H1 (cell line): Measurements from ENCODE around the gene PKMYT1. TPM values are rescaled to one million over a fixed set of nuclear protein-coding genes. Genes with fewer than 3 reads are reported as not detected.
A peak's percentile ranks its signal among the peaks of the same experiment; 100 is the strongest.

ENCODE experiments used
- CTCF ChIA-PET: fragments of 300-600 bp; sonication (Branson Sonifier 250); formaldehyde crosslinking; loops from one replicate; lab custom pipeline; 2021; ENCODE audit not compliant: partially characterized antibody; lab: Charles Lee
- POLR2A ChIA-PET: fragments of 300-600 bp; sonication (Branson Sonifier 250); formaldehyde crosslinking; loops from one replicate; lab custom pipeline; 2021; ENCODE audit warnings: inconsistent platforms; ENCODE audit not compliant: partially characterized antibody; lab: Charles Lee
- DNase-seq, 2 experiments: peaks; one replicate each; pipeline versions ENCODE4 v3.0.0 to v3.0.0-alpha.2; 2010 to 2022; ENCODE audit warnings: low spot score in 2 of 2, low read depth in 1 of 2, mixed read lengths in 1 of 2
- FAIRE-seq: peaks from 2 replicates; lab custom pipeline; 2011; peaks lifted over from hg19 to GRCh38; lab: Jason Lieb, UNC
- H2AFZ ChIP-seq: 2 replicates; pipeline ENCODE4 v1.8.1; 2012; ENCODE audit warnings: low read length, inconsistent platforms
- H2AK5ac ChIP-seq: 2 replicates; pipeline ENCODE4 v1.6.1; 2013; ENCODE audit warnings: low read depth, low read length
- H2BK120ac ChIP-seq: replicated peaks from 2 replicates; pipeline ENCODE3; 2013; ENCODE audit warnings: low read depth, low read length, inconsistent platforms
- H2BK12ac ChIP-seq: 2 replicates; pipeline ENCODE4 v1.6.1; 2013; ENCODE audit warnings: low read depth, low read length
- H2BK15ac ChIP-seq: 2 replicates; pipeline ENCODE4 v1.6.1; 2013; ENCODE audit warnings: low read length
- H2BK20ac ChIP-seq: 2 replicates; pipeline ENCODE4 v1.6.1; 2013; ENCODE audit warnings: low read length
- H2BK5ac ChIP-seq: 2 replicates; pipeline ENCODE4 v1.6.1; 2013; ENCODE audit warnings: low read depth, low read length
- H3K14ac ChIP-seq: 2 replicates; pipeline ENCODE4 v1.6.1; 2013; ENCODE audit warnings: inconsistent platforms; ENCODE audit not compliant: insufficient read length
- H3K18ac ChIP-seq: 2 replicates; pipeline ENCODE4 v1.6.1; 2013; ENCODE audit warnings: low read length; ENCODE audit errors: extremely low read depth
- H3K23ac ChIP-seq: 2 replicates; pipeline ENCODE4 v1.6.1; 2013; ENCODE audit warnings: inconsistent platforms; ENCODE audit not compliant: insufficient read length
- H3K23me2 ChIP-seq: 2 replicates; pipeline ENCODE4 v1.6.1; 2013; ENCODE audit warnings: low read depth, low read length
- H3K27ac ChIP-seq: 2 replicates; pipeline ENCODE4 v1.6.1; 2011; ENCODE audit warnings: low read depth, low read length, inconsistent platforms
- H3K27me3 ChIP-seq, 4 experiments: replicated peaks in 1 of 4; 1 replicate in 1 of 4; 2 replicates in 3 of 4; pipeline versions ENCODE4 v1.6.1 to v1.8.1; 2011 to 2013; ENCODE audit warnings: low read length in 3 of 4, mild to moderate bottlenecking in 3 of 4, inconsistent platforms in 2 of 4, mixed read lengths in 2 of 4, moderate library complexity in 1 of 4; ENCODE audit not compliant: control insufficient read depth in 3 of 4, insufficient read depth in 3 of 4; ENCODE audit errors: extremely low read depth in 1 of 4
- H3K36me3 ChIP-seq, 4 experiments: 2 replicates each; pipeline versions ENCODE4 v1.6.1 to v1.8.1; 2011 to 2013; ENCODE audit warnings: mild to moderate bottlenecking in 4 of 4, low read length in 3 of 4, moderate library complexity in 2 of 4, control low read depth in 1 of 4, inconsistent platforms in 1 of 4; ENCODE audit not compliant: insufficient read depth in 4 of 4, control insufficient read depth in 2 of 4
- H3K4ac ChIP-seq: replicated peaks from 2 replicates; pipeline ENCODE3; 2013; ENCODE audit warnings: low read length, low read depth, mixed read lengths, inconsistent platforms; ENCODE audit not compliant: insufficient read length
- H3K4me1 ChIP-seq, 4 experiments: replicated peaks in 1 of 4; 1 replicate in 1 of 4; 2 replicates in 3 of 4; pipeline versions ENCODE4 v1.6.1 to v1.8.1; 2011 to 2013; ENCODE audit warnings: low read length in 3 of 4, inconsistent platforms in 2 of 4, mixed read lengths in 1 of 4; ENCODE audit not compliant: insufficient read depth in 4 of 4, control insufficient read depth in 3 of 4
- H3K4me2 ChIP-seq, 2 experiments: 2 replicates each; pipeline versions ENCODE4 v1.6.1 to v1.8.1; 2011 to 2013; ENCODE audit warnings: low read depth in 2 of 2, low read length in 2 of 2, control low read depth in 1 of 2, inconsistent platforms in 1 of 2, mild to moderate bottlenecking in 1 of 2; ENCODE audit not compliant: insufficient read depth in 1 of 2
- H3K4me3 ChIP-seq, 4 experiments: fragments of 200-600, 300-600 bp in 1 of 4; sonication (generic), shearing (Covaris generic), sonication (Bioruptor Twin) in 1 of 4; 2 replicates each; pipeline versions ENCODE4 v1.5.1 to v1.8.1; 2011 to 2016; ENCODE audit warnings: low read length in 4 of 4, low read depth in 3 of 4, control low read depth in 2 of 4, inconsistent platforms in 2 of 4, mild to moderate bottlenecking in 2 of 4, mixed read lengths in 1 of 4, moderate library complexity in 1 of 4; ENCODE audit not compliant: insufficient read depth in 2 of 4; ENCODE audit errors: extremely low read depth in 1 of 4
- H3K56ac ChIP-seq: replicated peaks from 2 replicates; pipeline ENCODE3; 2013; ENCODE audit warnings: low read depth, mild to moderate bottlenecking, mixed read lengths, low read length, inconsistent platforms; ENCODE audit not compliant: insufficient read length
- H3K79me1 ChIP-seq: 2 replicates; pipeline ENCODE4 v1.6.1; 2013; ENCODE audit warnings: low read depth, low read length, control low read depth
- H3K79me2 ChIP-seq, 2 experiments: 2 replicates each; pipeline versions ENCODE4 v1.6.1 to v1.8.1; 2012 to 2013; ENCODE audit warnings: low read length in 2 of 2, mild to moderate bottlenecking in 2 of 2, inconsistent platforms in 1 of 2; ENCODE audit not compliant: insufficient read depth in 2 of 2, control insufficient read depth in 1 of 2
- H3K9ac ChIP-seq, 4 experiments: replicated peaks in 1 of 4; 1 replicate in 1 of 4; 2 replicates in 3 of 4; pipeline versions ENCODE4 v1.6.1 to v1.8.1; 2011 to 2013; ENCODE audit warnings: low read depth in 3 of 4, low read length in 3 of 4, control low read depth in 2 of 4, mild to moderate bottlenecking in 2 of 4, moderate library complexity in 2 of 4, inconsistent platforms in 1 of 4; ENCODE audit errors: extremely low read depth in 1 of 4
- H3K9me3 ChIP-seq, 2 experiments: 2 replicates each; pipeline versions ENCODE4 v1.6.1 to v1.8.1; 2012 to 2013; ENCODE audit warnings: mild to moderate bottlenecking in 2 of 2, moderate library complexity in 2 of 2, control low read depth in 1 of 2, inconsistent platforms in 1 of 2, low read depth in 1 of 2, low read length in 1 of 2, mixed read lengths in 1 of 2; ENCODE audit not compliant: insufficient read depth in 2 of 2
- H4K20me1 ChIP-seq, 2 experiments: replicated peaks in 1 of 2; 2 replicates each; pipeline versions ENCODE3 to v1.8.1; 2011 to 2013; ENCODE audit warnings: inconsistent platforms in 2 of 2, low read length in 2 of 2, mild to moderate bottlenecking in 1 of 2; ENCODE audit not compliant: insufficient read depth in 2 of 2, control insufficient read depth in 1 of 2
- H4K5ac ChIP-seq: 2 replicates; pipeline ENCODE4 v1.6.1; 2013; ENCODE audit warnings: low read length, low read depth, mixed read lengths, inconsistent platforms; ENCODE audit not compliant: insufficient read length
- H4K8ac ChIP-seq: 2 replicates; pipeline ENCODE4 v1.8.0; 2013; ENCODE audit warnings: mild to moderate bottlenecking, moderate library complexity, low read length, inconsistent platforms; ENCODE audit not compliant: insufficient read depth; ENCODE audit errors: extremely low read depth
- H4K91ac ChIP-seq: replicated peaks from 2 replicates; pipeline ENCODE3; 2013; ENCODE audit warnings: low read length, mixed read lengths, inconsistent platforms; ENCODE audit not compliant: insufficient read length
- BACH1 ChIP-seq: IDR thresholded peaks from 2 replicates; pipeline ENCODE4 v1.6.1; 2012; ENCODE audit warnings: low read length, improper control_type of control experiment
- EP300 ChIP-seq, 2 experiments: IDR thresholded peaks; 1 replicate in 1 of 2; 2 replicates in 1 of 2; pipeline ENCODE4 v1.6.1; 2011 to 2012; ENCODE audit warnings: low read depth in 2 of 2, low read length in 2 of 2, mild to moderate bottlenecking in 2 of 2, borderline replicate concordance in 1 of 2, inconsistent platforms in 1 of 2, moderate library complexity in 1 of 2
- GABPA ChIP-seq: IDR thresholded peaks from 2 replicates; pipeline ENCODE4 v1.6.1; 2011; ENCODE audit warnings: mild to moderate bottlenecking, low read length, moderate library complexity, borderline replicate concordance; ENCODE audit not compliant: insufficient read depth
- HDAC2 ChIP-seq, 2 experiments: fragments of 300-600 bp in 1 of 2; sonication (generic) in 1 of 2; IDR thresholded peaks; 2 replicates each; pipeline ENCODE4 v1.6.1; 2011 to 2012; ENCODE audit warnings: low read depth in 2 of 2, low read length in 2 of 2, mild to moderate bottlenecking in 2 of 2, moderate library complexity in 2 of 2, borderline replicate concordance in 1 of 2, inconsistent platforms in 1 of 2
- MAX ChIP-seq: IDR thresholded peaks from 2 replicates; pipeline ENCODE4 v1.6.1; 2012; ENCODE audit warnings: inconsistent platforms
- PHF8 ChIP-seq: fragments of 200-600 bp; sonication (generic); conservative IDR thresholded peaks from 2 replicates; pipeline ENCODE4 v1.7.1; 2012; ENCODE audit warnings: low read depth, mild to moderate bottlenecking, inconsistent platforms, low read length, moderate library complexity
- whole genome bisulfite sequencing, 2 experiments: shearing (Covaris generic) in 1 of 2; methylation state at CpG; one replicate each; pipeline versions ENCODE4 v1.1.6 to v1.1.7; 2013 to 2015; ENCODE audit warnings: low lambda C conversion rate in 2 of 2, mixed read lengths in 2 of 2, inconsistent platforms in 1 of 2, low coverage in 1 of 2, missing lambda C conversion rate in 1 of 2; ENCODE audit not compliant: insufficient replicate concordance in 2 of 2, insufficient coverage in 1 of 2, insufficient read length in 1 of 2; ENCODE audit errors: extremely low coverage in 1 of 2, missing lambda C conversion rate in 1 of 2; 5-methylcytosine and 5-hydroxymethylcytosine counted together
- polyA plus RNA-seq, 7 experiments: library from polyadenylated mRNA; depleted of rRNA in 3 of 7; stranded (reverse) in 5 of 7; unstranded in 2 of 7; fragments of >200 nt in 5 of 7; fragments of 200-250 nt in 2 of 7; gene quantifications; 1 replicate in 5 of 7; 2 replicates in 1 of 7; 4 replicates in 1 of 7; pipeline versions ENCODE4 v1.2.1 to v1.2.3, GENCODE V29; 2011 to 2013; ENCODE audit warnings: missing spikeins in 2 of 7, mixed read lengths in 2 of 7
- total RNA-seq: library from RNA; stranded (reverse); fragmentation: NEBNext Ultra II Directional; extraction: Animal tissue kit (Norgen Biotek cat#: 25700); gene quantifications from 2 replicates; pipeline ENCODE4 v1.2.1, GENCODE V29; 2021
- TF ChIP-seq, protein P1 (sequence below): IDR thresholded peaks from 2 replicates; pipeline ENCODE4 v1.6.1; 2012; ENCODE audit warnings: low read length, inconsistent platforms

The PKMYT1 gene
- total and polyA plus RNA-seq, 2 of the 8 experiments (the other 6 are each of a cell fraction or from before 2014, with no cell fraction given): 74.7 to 85.2 TPM

- no peak overlapping the region; the same call in 1 of the 2 replicates for H2BK5ac ChIP-seq
- no peak overlapping the region for H3K4ac ChIP-seq
- H3K4me3 ChIP-seq: no peak overlapping the region
- H3K4me2 ChIP-seq: no peak overlapping the region
- H2AK5ac ChIP-seq: 0 out of 2 replicates have a peak overlapping the region, but pooled peaks have one; percentile 75
- H3K36me3 ChIP-seq: no peaks in the 10 kb centered on the region
- no peaks in the 10 kb centered on the region; the same call in 1 of the 2 replicates for H3K23me2 ChIP-seq
- ChIA-PET POLR2A (interaction anchor here (1.1 to 15.2 kb wide), 10 partner anchors 9 to 31 kb away, joined by 3 to 200 read pairs (median 6); partner anchors contain the start of genes CLDN6, HCFC1R1, THOC6 and TNFRSF12A), CTCF (interaction anchor here (1.0 to 5.2 kb wide), 4 partner anchors 9 to 66 kb away, joined by 3 to 24 read pairs (median 6); no protein-coding TSS in a partner anchor)
- no peak overlapping the region for H2AFZ ChIP-seq
- no peak overlapping the region for H4K5ac ChIP-seq
- H2BK15ac ChIP-seq: peak overlapping the region; percentile 61; the same call in 1 of the 2 replicates
- no peak overlapping the region; the same call in 1 of the 2 replicates for H3K18ac ChIP-seq
- H3K9ac ChIP-seq: no peak overlapping the region
- H2BK20ac ChIP-seq: 0 out of 2 replicates have a peak overlapping the region, but pooled peaks have one; percentile 66
- no peak overlapping the region for H2BK120ac ChIP-seq
- H3K14ac ChIP-seq: no peak overlapping the region
- H3K27ac ChIP-seq: no peak overlapping the region
- FAIRE-seq: no peak
- no peak overlapping the region for H3K23ac ChIP-seq
- no peaks in the 10 kb centered on the region; a peak in 1 of 7 replicates for H3K27me3 ChIP-seq
- no peaks in the 10 kb centered on the region for H3K79me2 ChIP-seq
- no peak for DNase-seq
- H3K56ac ChIP-seq: no peak overlapping the region
- H3K9me3 ChIP-seq: no peaks in the 10 kb centered on the region
- no peak overlapping the region for H4K8ac ChIP-seq
- H2BK12ac ChIP-seq: peak overlapping the region; percentile 92; the same call in 1 of the 2 replicates
- H4K91ac ChIP-seq: peak overlapping the region; percentile 40
- peaks cover 0 to 41% (median 22%) of the 10 kb centered on the region in 4 experiments; a peak in 6 of 7 replicates for H3K4me1 ChIP-seq
- H3K79me1 ChIP-seq: no peaks in the 10 kb centered on the region
- H4K20me1 ChIP-seq: no peaks in the 10 kb centered on the region
- WGBS, 2 experiments: 96% methylated on average over 9 of the region's 14 CpGs; no CpG with 5 or more reads in 1 of the 2 experiments
- TF ChIP-seq HDAC2 (IDR thresholded peaks at IDR 0.05; ENCODE audit: borderline replicate concordance in 1 of 2, low read depth in 2 of 2, low read length in 2 of 2): no peak
- TF ChIP-seq, protein P1, sequence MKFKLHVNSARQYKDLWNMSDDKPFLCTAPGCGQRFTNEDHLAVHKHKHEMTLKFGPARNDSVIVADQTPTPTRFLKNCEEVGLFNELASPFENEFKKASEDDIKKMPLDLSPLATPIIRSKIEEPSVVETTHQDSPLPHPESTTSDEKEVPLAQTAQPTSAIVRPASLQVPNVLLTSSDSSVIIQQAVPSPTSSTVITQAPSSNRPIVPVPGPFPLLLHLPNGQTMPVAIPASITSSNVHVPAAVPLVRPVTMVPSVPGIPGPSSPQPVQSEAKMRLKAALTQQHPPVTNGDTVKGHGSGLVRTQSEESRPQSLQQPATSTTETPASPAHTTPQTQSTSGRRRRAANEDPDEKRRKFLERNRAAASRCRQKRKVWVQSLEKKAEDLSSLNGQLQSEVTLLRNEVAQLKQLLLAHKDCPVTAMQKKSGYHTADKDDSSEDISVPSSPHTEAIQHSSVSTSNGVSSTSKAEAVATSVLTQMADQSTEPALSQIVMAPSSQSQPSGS: no peak
- no peak for TF ChIP-seq PHF8
- TF ChIP-seq BACH1: no peak
- no peak for TF ChIP-seq EP300 (IDR thresholded peaks at IDR 0.05; ENCODE audit: borderline replicate concordance in 1 of 2, low read depth in 2 of 2, low read length in 2 of 2)
- TF ChIP-seq GABPA: no peak
- no peak for TF ChIP-seq MAX
Measured at GRCh38 chr16:2992383-2993081, 12.3 kb upstream of the PKMYT1 start.
